B cell (primary cell): ENCODE measurements around the gene GNAL.

Source experiments
- EZH2 ChIP-seq: IDR thresholded peaks from 2 replicates; pipeline ENCODE4 v1.6.1; 2012; ENCODE audit warnings: borderline replicate concordance, low read depth, mild to moderate bottlenecking, moderate library complexity, low read length; ENCODE audit not compliant: insufficient read depth, poor library complexity, severe bottlenecking
- TF ChIP-seq, protein P1 (sequence below): fragments of 200-600 bp; IDR thresholded peaks from one replicate; pipeline ENCODE4 v1.8.0; 2022; ENCODE audit warnings: antibody characterized with exemption, mild to moderate bottlenecking

DNA sequence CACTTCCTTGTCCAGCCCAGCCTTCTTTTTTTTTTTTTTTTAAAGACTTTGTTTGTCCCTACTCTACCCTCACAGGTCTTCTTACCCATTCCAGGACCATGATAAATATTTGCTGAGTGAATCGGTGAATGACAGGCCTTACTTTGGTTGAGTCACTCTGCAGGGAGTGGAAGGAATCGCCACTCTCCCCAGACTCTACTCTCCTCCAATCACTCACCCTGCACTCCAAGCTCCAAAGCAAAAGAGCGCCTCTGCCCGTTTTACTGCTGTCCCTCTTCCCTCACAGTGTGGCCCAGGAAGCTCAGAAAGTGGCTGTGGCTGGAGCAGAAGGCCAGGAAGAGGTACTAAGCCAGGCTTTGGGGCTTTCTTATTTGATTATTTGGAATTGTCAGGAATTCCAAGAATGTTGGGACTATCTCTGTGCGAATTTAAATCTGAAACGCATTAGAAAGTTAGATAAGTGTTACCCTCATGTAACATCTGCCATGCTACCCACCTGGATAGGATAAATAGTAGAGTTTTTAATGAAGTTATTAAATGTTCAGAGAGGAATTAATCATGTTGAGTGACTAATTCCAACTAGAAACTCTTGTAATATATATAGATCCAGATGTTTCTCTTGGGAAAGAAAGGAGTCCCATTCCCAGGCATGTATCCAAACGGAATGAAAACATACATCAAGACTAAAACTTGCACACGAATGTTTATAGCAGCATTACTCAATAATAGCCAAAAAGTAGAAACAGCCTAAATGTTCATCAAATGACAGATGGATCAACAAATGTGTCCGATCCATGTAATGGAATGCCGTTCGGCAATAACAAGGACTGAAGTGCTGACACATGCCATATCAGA, 119.2 kb downstream of the GNAL start:
- TF ChIP-seq, protein P1, sequence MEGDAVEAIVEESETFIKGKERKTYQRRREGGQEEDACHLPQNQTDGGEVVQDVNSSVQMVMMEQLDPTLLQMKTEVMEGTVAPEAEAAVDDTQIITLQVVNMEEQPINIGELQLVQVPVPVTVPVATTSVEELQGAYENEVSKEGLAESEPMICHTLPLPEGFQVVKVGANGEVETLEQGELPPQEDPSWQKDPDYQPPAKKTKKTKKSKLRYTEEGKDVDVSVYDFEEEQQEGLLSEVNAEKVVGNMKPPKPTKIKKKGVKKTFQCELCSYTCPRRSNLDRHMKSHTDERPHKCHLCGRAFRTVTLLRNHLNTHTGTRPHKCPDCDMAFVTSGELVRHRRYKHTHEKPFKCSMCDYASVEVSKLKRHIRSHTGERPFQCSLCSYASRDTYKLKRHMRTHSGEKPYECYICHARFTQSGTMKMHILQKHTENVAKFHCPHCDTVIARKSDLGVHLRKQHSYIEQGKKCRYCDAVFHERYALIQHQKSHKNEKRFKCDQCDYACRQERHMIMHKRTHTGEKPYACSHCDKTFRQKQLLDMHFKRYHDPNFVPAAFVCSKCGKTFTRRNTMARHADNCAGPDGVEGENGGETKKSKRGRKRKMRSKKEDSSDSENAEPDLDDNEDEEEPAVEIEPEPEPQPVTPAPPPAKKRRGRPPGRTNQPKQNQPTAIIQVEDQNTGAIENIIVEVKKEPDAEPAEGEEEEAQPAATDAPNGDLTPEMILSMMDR, result no peak
- no peak for TF ChIP-seq EZH2
